Measurements from ENCODE around the gene RNF186.
"Not testable (repeated sequence)": the region's sequence is repeated elsewhere in the genome, so short reads cannot be mapped to it uniquely, and the experiment has no call there.

Gene RNF186

GRCh38 chr1:19792237-19793002 lies 22.7 kb downstream of the RNF186 start:
- no peak for DNase-seq (ENCODE audit: low spot score)
- no peak overlapping the region for H3K27ac ChIP-seq
- no peak for TF ChIP-seq CTCF (conservative IDR thresholded peaks at IDR 0.05; ENCODE audit: low read depth)
- ChIA-PET CTCF (no interaction called here), POLR2A (ENCODE audit: low non-redundant PET) (no interaction called here)

GRCh38 chr1:19790061-19790975 lies 24.8 kb downstream of the RNF186 start:
- POLR2A ChIA-PET (ENCODE audit: low non-redundant PET); H3K27ac ChIP-seq; DNase-seq (ENCODE audit: low spot score); CTCF ChIA-PET: not testable (repeated sequence)

GRCh38 chr1:19786988-19787423 lies 28.1 kb downstream of the RNF186 start:
- POLR2A ChIA-PET (ENCODE audit: low non-redundant PET), result no interaction called here
- no peak overlapping the region for H3K27ac ChIP-seq
- CTCF ChIA-PET, result no interaction called here
- TF ChIP-seq CTCF (conservative IDR thresholded peaks at IDR 0.05; ENCODE audit: low read depth), result no peak
- peak; percentile 40 for DNase-seq (ENCODE audit: low spot score)

- DNase-seq (ENCODE audit: low spot score), result no peak
- POLR2A ChIA-PET (ENCODE audit: low non-redundant PET), result no interaction called here
- TF ChIP-seq CTCF (conservative IDR thresholded peaks at IDR 0.05; ENCODE audit: low read depth), result no peak
- CTCF ChIA-PET, result interaction anchor here (0.9 kb wide), 1 partner anchor 23 kb away, joined by 3 read pairs; no protein-coding TSS in a partner anchor
- no peak overlapping the region for H3K27ac ChIP-seq
Measured at GRCh38 chr1:19785660-19786059, 29.4 kb downstream of the RNF186 start.

- CTCF ChIA-PET, result no interaction called here
- H3K27ac ChIP-seq, result no peak overlapping the region
- no peak for TF ChIP-seq CTCF (conservative IDR thresholded peaks at IDR 0.05; ENCODE audit: low read depth)
- POLR2A ChIA-PET (ENCODE audit: low non-redundant PET), result no interaction called here
- no peak for DNase-seq (ENCODE audit: low spot score)
Measured at GRCh38 chr1:19780267-19780877, 34.7 kb downstream of the RNF186 start.

- ChIA-PET POLR2A (ENCODE audit: low non-redundant PET) (no interaction called here), CTCF (interaction anchor here (0.6 kb wide), 2 partner anchors 62 to 604 kb away, joined by 4 to 5 read pairs; no protein-coding TSS in a partner anchor)
- no peak for TF ChIP-seq CTCF (conservative IDR thresholded peaks at IDR 0.05; ENCODE audit: low read depth)
- DNase-seq (ENCODE audit: low spot score), result no peak
- H3K27ac ChIP-seq, result no peak overlapping the region
Measured at GRCh38 chr1:19776933-19777332, 38.1 kb downstream of the RNF186 start.

Measured in RWPE1 (cell line).